GM12872 (cell line): ENCODE data around the gene AR.

Experiments used
- CTCF ChIP-seq: IDR thresholded peaks from 3 replicates; pipeline ENCODE4 v1.5.1; 2011; ENCODE audit warnings: low read depth, mild to moderate bottlenecking, low read length, moderate library complexity; ENCODE audit not compliant: insufficient read depth

AR gene

GRCh38 chrX:67692246-67692645, 148.4 kb downstream of the AR start:
- TF ChIP-seq CTCF = no peak

GRCh38 chrX:67693928-67694327, 150.1 kb downstream of the AR start:
- no peak for TF ChIP-seq CTCF

GRCh38 chrX:67697452-67697851, 153.6 kb downstream of the AR start:
- no peak for TF ChIP-seq CTCF

DNA sequence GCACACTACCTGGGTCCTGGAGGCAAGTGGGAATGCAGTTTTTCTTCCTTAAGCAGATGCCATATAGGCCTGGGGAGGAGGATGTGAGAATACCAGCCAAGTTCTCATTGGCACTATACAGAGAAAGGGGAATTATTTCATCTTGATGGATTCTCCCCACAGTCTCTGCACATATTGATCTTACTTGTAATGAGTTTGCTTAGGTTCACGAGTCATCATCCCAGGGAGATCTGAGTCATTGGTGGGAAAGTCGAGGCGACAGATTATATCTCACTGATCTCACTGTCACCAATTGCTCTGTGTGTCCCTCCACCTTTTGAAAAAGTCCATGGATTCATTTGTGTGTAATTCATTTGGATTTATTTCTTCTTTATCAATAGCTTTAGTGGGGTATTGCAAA, 156.8 kb downstream of the AR start:
- no peak for TF ChIP-seq CTCF

DNA sequence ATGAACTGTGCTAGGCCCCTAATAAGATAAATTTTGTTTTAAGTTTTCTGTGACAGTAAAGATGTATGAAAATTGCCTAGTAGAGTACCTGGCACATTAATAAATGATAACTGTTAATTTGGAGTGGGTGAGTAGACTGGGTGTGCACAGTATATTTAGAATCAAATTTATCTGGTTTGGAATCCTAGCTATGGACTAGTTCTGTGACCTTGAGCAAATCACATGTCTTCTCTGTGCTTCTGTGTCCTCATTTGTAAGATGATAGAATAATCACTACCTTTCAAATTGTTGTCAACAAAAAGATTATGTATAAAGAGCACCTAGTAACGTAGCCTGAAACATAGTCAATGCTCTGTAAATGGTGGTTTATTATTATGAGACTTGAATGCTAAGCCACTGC, 170.2 kb downstream of the AR start:
- TF ChIP-seq CTCF = no peak

- no peak for TF ChIP-seq CTCF
These were observed 173.8 kb downstream of the AR start for GRCh38 chrX:67717571-67717970.

- TF ChIP-seq CTCF = no peak
These were observed 175.1 kb downstream of the AR start for GRCh38 chrX:67718926-67719325.

- no peak for TF ChIP-seq CTCF
These were observed 176.5 kb downstream of the AR start for GRCh38 chrX:67720344-67720743.
